ENCODE data around the gene JOSD1. TPM values are rescaled to one million over a fixed set of nuclear protein-coding genes. Genes with fewer than 3 reads are reported as not detected.

The JOSD1 gene
- total RNA-seq, 1 experiment from 2014 or later: 49.9 TPM

DNA sequence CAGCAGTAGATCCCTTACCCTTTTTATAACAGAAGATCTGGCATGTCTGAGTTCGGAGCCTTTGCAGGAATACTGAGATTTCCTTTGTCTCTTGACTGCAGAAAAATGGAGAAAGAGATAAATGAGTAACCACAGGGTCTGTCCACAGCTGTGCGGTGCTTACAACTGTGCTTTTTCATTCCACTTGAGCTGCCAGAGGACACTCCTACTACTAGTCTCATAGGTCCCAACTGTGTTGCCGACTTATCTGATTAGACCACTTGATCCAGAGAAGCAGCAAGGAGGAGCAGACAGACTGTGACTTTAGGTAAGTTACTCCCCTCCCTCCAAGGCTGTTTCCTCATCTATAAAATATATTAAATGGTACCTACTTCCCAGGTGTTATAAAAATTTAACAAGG, 62.0 kb downstream of the JOSD1 start:
- DNase-seq (ENCODE audit: extremely low read depth, low read depth): no peak

- DNase-seq (ENCODE audit: extremely low read depth, low read depth): no peak
Observed at GRCh38 chr22:38638216-38638615, 62.5 kb downstream of the JOSD1 start.

Small RNAs within 50 kb of the gene (small RNA-seq; reads per million reads assigned to genes)
- gene AL021707.8: 0 reads per million in 2 experiments

Other genes starting within 250 kb of the JOSD1 start
- not detected in 2 replicates for gene KCNJ4, start 245.7 kb downstream of the JOSD1 start, total RNA-seq (2014; rRNA removed; shearing (Covaris generic))
- 9.7 and 10.9 TPM in 2 replicates for gene KDELR3, start 232.8 kb downstream of the JOSD1 start, total RNA-seq (2014; rRNA removed; shearing (Covaris generic))
- gene DDX17, start 194.6 kb downstream of the JOSD1 start, total RNA-seq (2014; rRNA removed; shearing (Covaris generic)): 142 and 156 TPM in 2 replicates
- gene DMC1, start 130.8 kb downstream of the JOSD1 start, total RNA-seq (2014; rRNA removed; shearing (Covaris generic)): 3.2 and 3.9 TPM in 2 replicates
- 0.89 and 1.2 TPM in 2 replicates for gene FAM227A, start 44.6 kb downstream of the JOSD1 start, total RNA-seq (2014; rRNA removed; shearing (Covaris generic))
- 6.1 and 7.9 TPM in 2 replicates for gene CBY1, start 44.3 kb downstream of the JOSD1 start, total RNA-seq (2014; rRNA removed; shearing (Covaris generic))
- gene TOMM22, start 19.0 kb downstream of the JOSD1 start, total RNA-seq (2014; rRNA removed; shearing (Covaris generic)): 26.1 and 28.5 TPM in 2 replicates
- 9.8 and 12.3 TPM in 2 replicates for gene GTPBP1, start 5.0 kb upstream of the JOSD1 start, total RNA-seq (2014; rRNA removed; shearing (Covaris generic))
- gene SUN2, start 55.1 kb upstream of the JOSD1 start, total RNA-seq (2014; rRNA removed; shearing (Covaris generic)): 15.6 and 18.5 TPM in 2 replicates
- 6.9 and 9.5 TPM in 2 replicates for gene DNAL4, start 93.2 kb upstream of the JOSD1 start, total RNA-seq (2014; rRNA removed; shearing (Covaris generic))
- gene NPTXR, start 143.1 kb upstream of the JOSD1 start, total RNA-seq (2014; rRNA removed; shearing (Covaris generic)): 0.12 and 0.37 TPM in 2 replicates
- gene CBX6, start 171.3 kb upstream of the JOSD1 start, total RNA-seq (2014; rRNA removed; shearing (Covaris generic)): 29.3 and 31.8 TPM in 2 replicates